HUES6 (cell line): ENCODE data around the gene GTF2F1.

ENCODE experiments used
- H3K27ac ChIP-seq: 2 replicates; pipeline ENCODE4 v1.7.0; 2013; ENCODE audit warnings: low read depth, mild to moderate bottlenecking, low read length, inconsistent platforms
- H3K27me3 ChIP-seq: 2 replicates; pipeline ENCODE4 v1.6.1; 2013; ENCODE audit warnings: low read length; ENCODE audit not compliant: control insufficient read depth, insufficient read depth
- H3K36me3 ChIP-seq: 2 replicates; pipeline ENCODE4 v1.6.1; 2013; ENCODE audit warnings: low read length; ENCODE audit not compliant: control insufficient read depth, insufficient read depth
- H3K4me1 ChIP-seq: 2 replicates; pipeline ENCODE4 v1.6.1; 2013; ENCODE audit warnings: low read length; ENCODE audit not compliant: control insufficient read depth, insufficient read depth
- H3K4me3 ChIP-seq: 2 replicates; pipeline ENCODE4 v1.5.1; 2013; ENCODE audit warnings: low read depth, low read length
- H3K9ac ChIP-seq: one replicate; pipeline ENCODE4 v1.6.1; 2013; ENCODE audit warnings: mild to moderate bottlenecking, low read length
- H3K9me3 ChIP-seq: 2 replicates; pipeline ENCODE4 v1.6.1; 2013; ENCODE audit warnings: low read depth, low read length; ENCODE audit not compliant: control insufficient read depth, insufficient read depth

The GTF2F1 gene

DNA sequence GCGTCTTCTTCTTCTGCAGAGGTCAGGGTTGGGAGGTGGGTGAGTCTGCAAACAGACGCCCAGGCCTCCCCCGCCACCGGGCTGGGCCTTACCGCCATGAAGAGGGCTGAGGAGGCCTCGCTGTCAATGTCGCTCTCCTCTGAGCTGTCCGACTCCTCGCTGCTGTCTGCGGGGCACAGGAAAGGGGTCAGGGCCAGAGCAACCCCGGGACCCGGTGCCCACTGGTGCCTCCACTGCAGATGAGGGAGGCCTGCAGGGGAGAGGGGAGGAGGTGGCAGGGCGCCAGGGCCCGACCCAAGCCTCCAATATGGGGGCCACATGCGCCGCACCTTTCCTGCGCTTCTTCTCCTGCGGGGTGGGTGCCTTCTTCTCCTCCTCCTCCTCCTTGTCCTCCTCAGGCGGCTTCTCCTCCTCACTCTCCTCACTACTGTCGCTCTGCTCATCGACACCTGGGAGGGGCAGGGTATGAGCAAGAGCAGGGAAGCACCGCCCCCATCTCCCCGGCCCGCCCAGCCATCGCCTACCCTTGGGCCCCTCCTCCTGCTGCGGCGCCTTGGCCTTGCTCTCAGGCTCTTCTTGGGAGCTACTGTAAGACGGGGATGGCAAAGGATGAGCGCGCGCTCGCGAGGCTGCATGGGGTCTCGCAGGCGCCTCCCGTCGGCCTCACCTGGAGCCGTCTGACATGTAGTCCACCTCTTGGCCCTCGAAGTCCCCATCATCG lies 11.8 kb downstream of the GTF2F1 start:
- H3K27ac ChIP-seq = no peak overlapping the region
- H3K4me3 ChIP-seq = no peak overlapping the region
- peaks cover 68% of the 10 kb centered on the region for H3K36me3 ChIP-seq
- H3K9me3 ChIP-seq = peaks cover 3% of the 10 kb centered on the region; the same call in 1 of the 2 replicates
- H3K9ac ChIP-seq = no peak overlapping the region
- no peaks in the 10 kb centered on the region for H3K27me3 ChIP-seq
- H3K4me1 ChIP-seq = no peaks in the 10 kb centered on the region

DNA sequence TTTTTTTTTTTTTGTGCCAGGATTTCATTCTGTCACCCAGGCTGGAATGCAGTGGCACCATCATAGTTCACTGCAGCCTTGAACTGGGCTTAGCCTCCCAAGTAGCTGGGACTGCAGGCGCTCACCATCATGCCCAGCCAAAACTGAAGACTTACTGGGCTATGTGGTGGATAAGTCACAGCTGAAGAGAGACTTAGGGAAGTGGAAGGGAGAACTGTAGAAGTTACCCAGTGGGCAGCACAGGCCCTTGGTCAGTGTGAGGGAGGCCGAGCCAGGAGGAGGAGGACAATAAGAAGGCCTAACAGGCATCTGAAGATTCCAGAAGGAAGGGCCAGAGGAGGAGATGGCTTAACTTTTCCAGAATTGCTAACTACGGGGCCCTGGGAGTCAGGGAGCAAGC lies 13.2 kb downstream of the GTF2F1 start:
- Histone ChIP-seq H3K4me3 (no peak overlapping the region), H3K4me1 (no peaks in the 10 kb centered on the region), H3K27ac (no peak overlapping the region), H3K36me3 (peaks cover 64% of the 10 kb centered on the region), H3K9ac (no peak overlapping the region), H3K9me3 (peaks cover 3% of the 10 kb centered on the region; the same call in 1 of the 2 replicates), H3K27me3 (no peaks in the 10 kb centered on the region)

DNA sequence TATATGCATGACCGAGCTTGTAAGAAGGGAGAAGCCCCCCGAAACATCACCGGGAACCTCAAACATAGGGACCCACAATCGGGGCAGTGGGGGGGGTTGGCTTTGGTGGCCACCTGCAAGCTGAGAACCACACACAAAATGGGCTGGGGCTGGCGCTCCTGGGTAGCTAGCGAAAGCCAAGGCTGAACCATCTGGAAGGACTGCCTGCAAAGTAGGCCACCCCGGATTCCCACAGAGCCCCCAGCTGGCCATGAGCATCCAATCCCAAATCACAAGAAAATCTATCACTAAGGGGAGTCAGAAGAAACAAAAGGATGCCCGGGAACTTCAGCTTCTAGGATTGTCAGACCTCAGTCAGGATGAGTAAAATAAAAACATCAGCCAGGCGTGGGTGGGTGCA lies 14.5 kb downstream of the GTF2F1 start:
- Histone ChIP-seq H3K36me3 (peaks cover 57% of the 10 kb centered on the region), H3K27me3 (no peaks in the 10 kb centered on the region), H3K9me3 (peaks cover 3% of the 10 kb centered on the region; the same call in 1 of the 2 replicates), H3K4me1 (peaks cover 5% of the 10 kb centered on the region), H3K4me3 (no peak overlapping the region), H3K9ac (no peak overlapping the region), H3K27ac (no peak overlapping the region)

DNA sequence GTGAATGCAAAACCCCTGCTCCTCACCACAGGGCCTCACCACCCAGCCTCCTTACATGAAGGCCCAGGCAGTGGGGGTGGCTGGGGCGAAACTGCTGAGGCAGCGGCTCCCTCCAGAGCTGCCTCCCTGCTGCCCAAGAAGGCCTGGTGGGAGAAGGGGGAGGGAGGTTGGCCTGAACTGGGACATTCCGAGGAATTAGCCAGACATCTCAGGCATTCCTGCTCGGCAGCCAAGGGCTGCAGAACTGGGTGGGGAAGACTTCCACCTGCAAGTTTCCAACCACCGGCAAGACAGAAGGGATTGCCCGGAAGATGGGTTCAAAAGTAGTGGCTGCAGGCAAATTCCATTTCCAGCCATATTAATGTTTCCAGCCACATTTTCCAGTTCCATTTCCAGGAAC lies 14.9 kb downstream of the GTF2F1 start:
- Histone ChIP-seq H3K4me3 (no peak overlapping the region), H3K27me3 (no peaks in the 10 kb centered on the region), H3K9ac (no peak overlapping the region), H3K9me3 (peaks cover 3% of the 10 kb centered on the region; the same call in 1 of the 2 replicates), H3K4me1 (peaks cover 5% of the 10 kb centered on the region), H3K27ac (no peak overlapping the region), H3K36me3 (peaks cover 53% of the 10 kb centered on the region)

DNA sequence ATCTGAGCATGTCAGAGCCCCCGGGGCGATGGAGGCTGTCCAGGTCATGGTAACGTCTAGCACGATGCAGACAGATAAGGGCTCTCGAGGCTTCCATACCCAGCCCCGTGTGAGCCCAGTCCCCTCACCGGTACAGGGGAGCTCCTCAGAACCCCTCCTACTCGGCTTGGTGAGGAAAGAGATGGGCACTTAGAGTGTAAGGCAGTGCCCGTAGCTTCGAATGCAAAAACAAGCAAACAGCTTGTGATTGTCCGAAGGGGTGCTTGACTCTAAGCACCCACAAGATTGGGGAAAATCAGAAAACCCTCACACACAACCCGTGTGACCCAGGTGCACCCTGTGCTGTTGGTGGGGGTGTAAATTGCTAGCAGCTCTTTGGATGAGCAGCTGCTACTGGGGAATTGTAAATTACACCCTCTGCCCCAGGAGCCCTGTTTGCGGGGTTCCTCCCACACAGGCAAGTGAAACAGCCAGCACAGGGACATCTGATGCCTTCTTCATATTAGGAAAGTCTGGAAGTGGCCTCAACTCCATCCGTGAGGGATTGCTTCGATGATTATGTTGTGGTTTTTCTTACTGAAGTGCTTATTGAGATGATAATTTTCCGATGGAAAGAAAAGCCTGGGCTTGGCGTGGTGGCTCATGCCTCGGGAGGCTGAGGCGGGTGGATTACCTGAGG lies 16.3 kb downstream of the GTF2F1 start:
- no peak overlapping the region for H3K4me3 ChIP-seq
- H3K27me3 ChIP-seq = no peaks in the 10 kb centered on the region
- H3K27ac ChIP-seq = no peak overlapping the region
- H3K36me3 ChIP-seq = peaks cover 40% of the 10 kb centered on the region
- no peak overlapping the region for H3K9ac ChIP-seq
- H3K4me1 ChIP-seq = peaks cover 5% of the 10 kb centered on the region
- H3K9me3 ChIP-seq = peaks cover 3% of the 10 kb centered on the region; the same call in 1 of the 2 replicates

DNA sequence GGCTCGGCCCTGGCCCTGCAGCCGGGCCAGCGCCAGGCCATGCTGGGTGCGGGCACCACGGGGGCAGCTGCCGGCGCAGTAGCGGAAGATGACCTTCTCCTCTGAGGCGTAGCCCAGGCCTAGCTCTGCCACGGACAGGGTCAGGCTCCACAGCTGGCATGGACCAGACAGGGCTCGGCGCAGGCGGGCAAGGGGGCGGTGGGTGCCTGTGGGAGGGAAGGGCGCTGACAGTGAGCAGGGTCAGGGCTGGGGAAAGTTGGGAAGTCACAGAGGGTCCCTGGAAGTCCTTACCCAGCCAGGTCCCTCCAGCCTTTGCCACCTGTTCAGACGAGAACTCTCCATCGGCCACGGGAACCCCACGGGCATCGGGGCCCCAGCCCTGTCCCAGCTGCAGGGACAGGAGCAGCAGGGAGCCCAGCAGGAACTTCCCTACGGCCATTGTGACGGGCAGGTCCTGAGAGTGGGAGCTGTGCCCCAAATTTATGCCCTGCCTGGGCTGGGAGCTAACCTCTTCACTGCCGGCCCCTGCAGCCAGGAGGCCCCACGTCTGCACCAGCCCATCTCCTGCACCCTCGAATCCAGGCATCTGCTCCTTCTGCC lies 17.5 kb downstream of the GTF2F1 start, which contains the start of gene PSPN:
Gene PSPN, minus strand, starts transcription at position 523 of the 600 bp plus-strand sequence. Its CDS starts 84 bp downstream, at position 439.
- H3K9me3 ChIP-seq = peaks cover 3% of the 10 kb centered on the region; the same call in 1 of the 2 replicates
- no peaks in the 10 kb centered on the region for H3K27me3 ChIP-seq
- no peak within 1 kb of the TSS for H3K27ac ChIP-seq
- H3K4me3 ChIP-seq = no peak within 1 kb of the TSS
- H3K4me1 ChIP-seq = peaks cover 5% of the 10 kb centered on the region
- H3K36me3 ChIP-seq = peaks cover 29% of the 10 kb centered on the region
- H3K9ac ChIP-seq = no peak within 1 kb of the TSS

DNA sequence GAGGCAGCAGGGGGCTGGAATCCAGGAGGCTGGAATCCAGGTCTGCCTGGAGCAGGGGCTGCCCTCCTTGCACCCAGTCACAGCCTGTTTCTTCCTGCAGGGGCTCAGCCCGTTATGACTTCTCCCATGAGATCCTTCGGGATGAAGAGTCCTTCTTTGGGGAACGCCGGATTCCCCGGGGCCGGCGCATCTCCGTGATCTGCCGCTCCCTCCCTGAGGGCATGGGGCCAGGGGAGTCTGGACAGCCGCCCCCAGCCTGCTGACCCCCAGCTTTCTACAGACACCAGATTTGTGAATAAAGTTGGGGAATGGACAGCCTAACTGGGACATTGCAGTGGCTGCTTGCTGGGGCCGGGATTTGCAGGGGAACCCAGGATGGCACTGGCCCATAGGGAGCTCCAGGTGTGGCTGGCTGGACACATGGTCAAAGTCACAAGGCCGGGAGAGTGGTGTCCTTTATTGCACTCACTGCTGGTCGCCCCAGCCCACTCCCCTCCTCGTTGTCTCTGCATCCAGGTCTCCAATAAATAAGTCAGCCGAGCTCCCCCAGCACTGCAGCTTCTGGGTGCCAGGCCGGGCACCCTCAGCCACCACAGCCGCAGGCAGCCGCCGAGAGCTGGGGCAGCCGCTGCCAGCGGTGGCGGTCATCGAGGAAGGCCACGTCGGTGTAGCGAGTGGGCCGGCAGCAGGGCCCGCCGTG lies 18.1 kb downstream of the GTF2F1 start:
- Histone ChIP-seq H3K9ac (no peak overlapping the region), H3K36me3 (peaks cover 22% of the 10 kb centered on the region), H3K4me3 (no peak overlapping the region), H3K4me1 (peaks cover 5% of the 10 kb centered on the region), H3K27ac (no peak overlapping the region), H3K27me3 (no peaks in the 10 kb centered on the region), H3K9me3 (peaks cover under 1% of the 10 kb centered on the region; the same call in 1 of the 2 replicates)

DNA sequence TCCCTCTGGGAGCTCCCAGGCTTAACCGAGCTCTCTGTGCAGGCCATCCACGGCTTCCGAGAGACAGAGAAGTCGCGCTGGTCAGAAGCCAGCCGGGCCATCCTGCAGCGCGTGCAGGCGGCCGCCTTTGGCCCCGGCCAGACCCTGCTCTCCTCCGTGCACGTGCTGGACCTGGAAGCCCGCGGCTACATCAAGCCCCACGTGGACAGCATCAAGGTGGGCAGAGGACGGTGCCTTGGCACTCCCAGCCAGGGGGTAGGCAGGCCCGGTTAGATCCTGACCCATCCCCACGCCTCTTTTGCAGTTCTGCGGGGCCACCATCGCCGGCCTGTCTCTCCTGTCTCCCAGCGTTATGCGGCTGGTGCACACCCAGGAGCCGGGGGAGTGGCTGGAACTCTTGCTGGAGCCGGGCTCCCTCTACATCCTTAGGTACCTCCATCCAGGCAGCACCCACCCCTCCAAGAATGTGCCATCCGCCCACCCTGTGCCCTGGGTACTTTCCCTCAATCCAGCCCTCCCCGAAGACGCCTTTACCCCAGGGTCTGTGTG lies 18.7 kb downstream of the GTF2F1 start:
- Histone ChIP-seq H3K36me3 (peaks cover 19% of the 10 kb centered on the region), H3K4me1 (peaks cover 5% of the 10 kb centered on the region), H3K9ac (no peak overlapping the region), H3K9me3 (no peaks in the 10 kb centered on the region), H3K4me3 (peak overlapping the region; percentile 59), H3K27ac (0 out of 2 replicates have a peak overlapping the region, but pooled peaks have one; percentile 2), H3K27me3 (no peaks in the 10 kb centered on the region)

DNA sequence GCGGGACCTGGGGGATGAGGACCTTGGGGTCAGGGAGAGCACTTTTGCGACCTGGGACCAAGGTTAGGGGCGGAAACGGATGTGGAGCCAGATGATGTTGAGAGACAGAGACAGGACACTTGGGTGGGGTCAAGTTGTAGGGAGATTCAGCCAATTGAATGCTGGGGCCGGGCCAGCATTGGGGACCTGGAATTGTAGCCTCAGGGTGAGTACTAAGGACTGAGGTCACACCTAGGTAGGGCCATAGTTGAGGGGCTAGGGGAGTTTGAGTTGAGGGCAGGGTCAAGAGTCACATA lies 19.2 kb downstream of the GTF2F1 start:
- 0 out of 2 replicates have a peak overlapping the region, but pooled peaks have one; percentile 2 for H3K27ac ChIP-seq
- H3K4me3 ChIP-seq = peak overlapping the region; percentile 59
- H3K36me3 ChIP-seq = peaks cover 19% of the 10 kb centered on the region

DNA sequence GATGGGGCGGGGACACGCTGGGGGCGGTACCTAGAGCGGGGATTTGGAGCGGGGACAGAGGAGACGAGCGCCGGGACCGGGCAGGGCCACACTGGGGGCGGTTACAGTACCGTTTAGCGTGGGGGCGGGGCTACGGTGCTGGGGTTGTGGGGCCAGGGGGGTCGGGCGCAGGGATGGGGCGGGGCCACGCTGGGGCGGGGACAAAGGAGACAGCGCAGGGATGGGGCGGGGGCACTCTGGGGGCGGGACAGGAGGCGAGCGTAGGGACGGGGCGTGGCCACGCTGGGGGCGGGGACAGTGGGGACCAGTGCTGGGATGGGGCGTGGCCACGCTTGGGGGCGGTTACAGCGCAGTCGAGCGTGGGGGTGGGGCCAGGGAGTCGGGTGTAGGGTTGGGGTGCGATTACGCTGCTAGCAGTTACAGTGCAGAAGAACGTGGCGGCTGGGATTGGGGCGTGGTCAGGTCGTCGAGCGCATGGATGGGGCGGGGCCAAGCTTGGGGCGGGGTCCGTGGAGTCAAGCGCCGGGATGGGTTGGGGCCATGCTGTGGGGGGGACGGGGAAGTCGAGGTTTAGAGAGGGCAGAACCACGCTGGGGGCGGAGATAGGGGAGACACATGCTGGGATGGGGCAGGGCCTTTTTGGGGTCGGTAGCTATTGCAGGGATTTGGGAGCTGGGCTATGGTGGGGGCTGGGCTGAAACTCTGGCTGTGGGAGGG lies 19.7 kb downstream of the GTF2F1 start:
- H3K36me3 ChIP-seq = peaks cover 20% of the 10 kb centered on the region
- H3K4me1 ChIP-seq = peaks cover 5% of the 10 kb centered on the region
- peak overlapping the region; percentile 95 for H3K4me3 ChIP-seq
- H3K27ac ChIP-seq = peak overlapping the region; percentile 90
- H3K27me3 ChIP-seq = no peaks in the 10 kb centered on the region
- no peaks in the 10 kb centered on the region for H3K9me3 ChIP-seq
- peak overlapping the region; percentile 85 for H3K9ac ChIP-seq

More for the DNA sequence above, 19.2 kb downstream of the GTF2F1 start:
- H3K9me3 ChIP-seq = no peaks in the 10 kb centered on the region
- peaks cover 5% of the 10 kb centered on the region for H3K4me1 ChIP-seq
- no peak overlapping the region for H3K9ac ChIP-seq
- no peaks in the 10 kb centered on the region for H3K27me3 ChIP-seq
